G401 (cell line): Measurements from ENCODE around the gene MCTP2. TPM values are rescaled to one million over a fixed set of nuclear protein-coding genes. Genes with fewer than 3 reads are reported as not detected.

Experiments used
- DNase-seq: peaks from one replicate; pipeline ENCODE4 v3.0.0-alpha.2; 2015; ENCODE audit warnings: low spot score
- in situ Hi-C: cut with HindIII; loops from 2 replicates; pipeline ENCODE4 v1.10.0; 2016; ENCODE audit warnings: low sequenced_read_pairs, mixed read lengths
- total RNA-seq: library from RNA; depleted of rRNA; stranded (reverse); fragments of >200 nt; shearing (Covaris generic); gene quantifications from 2 replicates; pipeline ENCODE4 v1.2.3, GENCODE V29; 2014

Gene MCTP2
- total RNA-seq, 1 experiment from 2014 or later: not detected

DNA sequence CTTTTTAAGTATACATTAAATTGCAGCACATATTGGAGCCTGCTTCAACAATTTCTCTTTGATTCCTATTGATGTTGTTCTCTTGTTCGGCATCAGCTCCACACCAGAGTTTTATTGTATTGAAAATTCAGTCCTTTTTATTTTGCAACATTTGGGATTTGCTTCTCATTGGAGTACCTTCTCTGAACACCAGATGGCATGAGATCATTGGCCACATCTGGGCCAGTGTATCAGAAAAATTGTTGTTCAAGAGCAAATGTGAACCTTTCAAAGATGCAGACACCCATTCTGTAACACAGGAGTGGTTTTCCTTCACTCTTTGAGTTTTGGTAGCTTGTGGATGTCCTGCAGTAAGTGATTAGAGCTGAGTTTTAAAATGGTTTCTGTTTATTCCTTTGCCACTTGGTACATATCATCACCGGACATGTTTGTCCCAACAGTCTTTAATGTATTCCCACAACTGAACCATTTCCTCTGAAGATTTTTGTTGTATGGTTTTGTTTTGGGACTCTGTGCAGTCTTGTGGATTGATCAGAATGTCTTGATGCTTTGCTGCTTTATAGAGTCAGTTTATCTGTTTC is 96.1 kb downstream of the MCTP2 start:
- DNase-seq: peak; percentile 3
- in situ Hi-C loops: no loop called here

DNA sequence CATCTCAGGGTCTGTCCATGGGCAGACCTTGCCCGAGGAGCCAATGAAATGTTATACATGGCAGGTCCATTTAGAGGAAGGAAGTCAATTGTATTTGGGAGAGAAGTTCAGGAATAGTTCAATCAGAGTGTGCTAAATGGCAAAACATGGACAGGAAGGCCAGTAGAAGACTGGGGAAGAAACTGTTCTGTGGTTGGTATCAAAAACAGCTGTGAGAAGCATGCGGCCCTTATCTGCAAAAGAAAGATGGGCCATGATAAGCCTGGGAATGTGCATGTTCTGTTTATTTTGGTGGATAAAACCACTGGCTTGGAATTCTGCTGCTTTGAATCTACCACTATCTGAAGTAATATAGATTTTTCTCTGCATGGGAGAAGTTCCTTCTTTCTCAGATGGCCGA is 100.4 kb downstream of the MCTP2 start:
- in situ Hi-C loops: no loop called here
- no peak for DNase-seq

DNA sequence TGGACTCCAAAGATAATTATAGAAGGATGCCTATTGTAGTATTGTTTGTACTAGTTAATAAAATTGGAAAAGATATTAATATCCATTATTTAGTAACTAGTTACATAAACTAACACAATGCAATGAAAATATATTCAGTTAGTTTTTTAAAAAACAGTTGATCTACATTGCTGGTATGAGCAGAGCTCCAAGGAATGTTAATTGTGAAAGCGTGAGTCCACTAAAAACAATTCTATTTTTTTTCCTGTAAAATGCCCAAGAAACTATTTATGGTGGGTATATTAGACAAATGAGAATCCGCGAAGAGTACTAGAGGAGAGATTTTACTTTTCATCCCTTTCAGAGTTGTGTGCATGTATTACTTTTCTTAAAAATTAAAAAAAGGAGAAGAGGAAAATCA is 104.3 kb downstream of the MCTP2 start:
- in situ Hi-C loops: no loop called here
- no peak for DNase-seq

DNA sequence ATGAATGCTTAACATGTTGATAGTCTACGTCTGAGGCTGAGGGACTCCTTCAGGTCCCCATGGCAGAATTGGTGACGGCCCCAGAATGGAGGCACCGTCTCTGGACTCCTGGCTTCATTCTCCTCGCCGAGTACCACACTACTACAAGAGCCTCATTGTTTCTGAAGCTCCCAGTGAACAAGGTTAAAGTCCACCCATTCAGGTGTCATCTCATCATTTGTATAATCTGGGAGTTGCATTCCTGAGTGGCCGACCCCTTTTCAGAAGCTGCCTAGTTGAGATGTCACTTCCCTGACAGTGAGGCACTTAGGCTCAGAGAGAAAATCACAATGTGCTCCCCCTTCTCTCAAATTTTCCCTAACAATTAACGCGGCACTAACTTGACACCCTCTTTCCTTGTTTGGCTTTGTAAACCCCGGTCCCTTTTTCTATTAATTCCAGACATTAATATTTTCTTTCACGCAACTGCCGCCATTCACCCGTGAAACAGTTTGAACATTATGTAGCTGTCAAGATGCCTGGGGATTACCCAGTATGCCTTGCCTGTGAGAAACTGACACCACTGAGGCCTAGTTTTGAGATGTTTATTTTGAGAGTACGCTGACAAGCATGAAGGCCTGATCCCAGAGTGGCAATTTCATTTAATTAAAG is 105.6 kb downstream of the MCTP2 start:
- DNase-seq: no peak
- in situ Hi-C loops: no loop called here

DNA sequence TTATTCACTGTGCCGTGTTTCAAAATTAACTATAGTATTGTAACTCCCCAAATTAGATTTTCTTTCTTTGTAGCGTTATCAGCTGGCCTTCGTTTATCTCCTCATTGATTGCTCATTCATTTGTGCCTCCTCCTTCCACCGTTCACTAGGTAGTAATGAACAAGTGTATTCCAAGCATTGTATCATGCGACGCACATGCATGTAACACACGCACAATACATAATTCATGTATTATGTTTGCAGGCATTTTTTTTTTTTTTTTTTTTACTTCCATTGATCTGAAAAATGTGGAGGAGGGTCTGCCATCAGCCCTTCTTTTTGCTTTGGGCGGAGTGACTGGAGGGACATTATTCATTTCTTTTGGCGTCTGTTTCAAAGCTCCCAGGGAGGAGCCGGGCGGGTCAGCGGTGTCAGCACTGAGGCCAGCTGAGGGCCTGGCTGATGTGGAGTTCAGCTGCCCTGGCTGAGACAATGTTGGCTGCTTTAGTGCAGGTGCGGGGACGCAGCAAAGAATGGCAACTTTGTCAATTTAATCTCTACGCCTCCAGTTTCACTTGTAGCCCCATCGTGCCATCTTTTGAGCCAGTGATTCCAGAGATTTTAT is 107.0 kb downstream of the MCTP2 start:
- DNase-seq: no peak
- in situ Hi-C loops: no loop called here

DNA sequence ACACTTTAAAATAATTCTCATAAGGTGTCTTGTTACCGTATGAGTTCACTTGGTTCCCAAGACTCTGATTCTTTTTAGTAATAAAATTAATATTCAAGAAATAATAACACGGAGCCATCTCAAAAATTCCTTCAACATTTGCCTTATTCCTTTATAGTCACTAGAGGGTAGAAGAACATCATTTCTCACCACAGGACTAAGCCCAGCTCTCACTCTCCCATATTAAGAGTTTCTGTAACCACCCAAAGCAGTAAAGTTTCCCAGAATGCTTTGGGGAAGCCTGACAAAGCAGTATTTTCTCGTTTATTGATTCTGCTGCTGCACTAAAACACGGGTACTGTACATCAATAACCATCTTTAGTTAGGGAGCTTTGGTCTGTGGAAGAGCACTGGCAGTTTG is 114.9 kb downstream of the MCTP2 start:
- no peak for DNase-seq
- in situ Hi-C loops: no loop called here

DNA sequence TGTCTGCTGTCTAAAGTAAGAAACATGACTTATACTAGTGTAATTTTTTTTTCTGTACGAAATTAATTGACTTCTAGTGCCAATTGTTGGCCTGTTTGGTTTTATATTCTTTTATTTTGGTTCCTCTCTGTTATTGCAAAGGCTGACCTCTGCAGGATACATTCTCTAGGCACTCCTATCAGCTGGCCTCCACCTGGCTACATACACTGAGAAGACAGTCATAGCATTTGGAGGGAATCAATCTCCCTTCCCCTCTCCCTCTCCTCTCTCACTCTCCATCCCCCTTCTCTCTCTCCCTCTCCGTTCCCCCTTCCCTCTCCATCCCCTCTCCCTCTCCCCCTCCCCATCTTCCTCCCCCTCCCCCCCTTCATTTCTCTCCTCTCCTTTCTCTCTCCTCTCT is 116.7 kb downstream of the MCTP2 start:
- no peak for DNase-seq
- in situ Hi-C loops: no loop called here

DNA sequence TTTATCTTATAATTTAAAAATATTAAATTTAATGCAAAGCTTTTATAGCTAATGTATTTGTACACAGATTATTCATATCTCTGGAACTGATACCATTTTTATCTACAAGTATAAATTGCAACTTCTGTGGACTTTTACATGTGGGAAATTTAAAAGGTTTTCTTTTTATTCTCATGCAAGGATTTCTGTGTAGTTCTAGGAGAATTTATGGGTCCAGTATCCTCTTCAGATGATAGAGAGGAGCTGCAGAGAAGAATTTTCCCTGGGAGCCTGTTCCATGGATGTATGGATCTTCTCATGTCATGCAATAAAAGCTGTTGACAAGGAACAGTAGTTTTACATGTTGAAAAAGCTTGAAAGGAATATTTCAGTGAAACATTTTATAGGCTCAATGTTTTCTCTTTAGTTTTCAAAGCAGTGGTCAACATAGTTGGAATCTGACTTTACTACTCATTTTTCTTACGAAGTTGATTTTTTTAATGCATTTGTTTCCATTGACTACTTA is 119.7 kb downstream of the MCTP2 start:
- DNase-seq: no peak
- in situ Hi-C loops: no loop called here

DNA sequence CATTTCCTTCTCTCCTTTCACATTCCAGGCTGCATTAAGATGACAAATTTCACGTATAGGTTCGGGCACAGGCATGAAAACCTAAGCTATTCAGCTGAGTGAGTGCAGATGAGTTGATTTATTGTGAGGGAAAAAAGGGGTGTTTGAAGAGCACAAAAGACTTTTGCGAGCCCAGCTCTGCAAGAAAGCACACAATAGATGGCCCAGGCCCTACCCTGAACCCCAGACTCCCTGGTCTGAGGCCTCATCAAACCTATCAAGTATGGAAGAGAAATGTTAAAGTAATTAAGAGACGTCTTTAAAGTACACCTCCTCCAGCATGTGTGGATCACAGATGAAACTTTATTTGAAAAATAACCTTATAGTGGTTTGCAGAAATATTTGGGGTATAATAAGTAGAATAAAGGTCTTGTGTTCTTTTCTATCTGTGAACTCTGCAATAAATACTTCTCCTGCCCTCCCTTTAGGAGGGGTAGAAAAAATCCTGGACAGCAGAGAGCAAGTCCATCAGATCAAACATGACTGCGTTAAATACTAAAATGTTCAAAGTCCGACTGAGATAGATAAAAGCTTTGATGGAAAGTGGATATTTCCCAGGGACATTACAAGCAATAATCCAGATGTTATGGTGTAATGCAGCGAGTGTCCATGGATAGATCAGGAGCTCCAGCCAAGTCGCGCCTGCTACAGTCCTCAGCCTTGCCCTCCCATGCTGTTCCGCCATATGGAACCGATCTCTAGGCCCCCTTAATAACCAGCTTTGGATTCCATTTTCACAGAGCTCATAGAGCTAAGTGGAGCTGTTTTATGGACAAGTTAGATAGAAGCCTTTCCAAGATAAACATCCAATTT is 121.5 kb downstream of the MCTP2 start:
- in situ Hi-C loops: no loop called here
- DNase-seq: no peak

DNA sequence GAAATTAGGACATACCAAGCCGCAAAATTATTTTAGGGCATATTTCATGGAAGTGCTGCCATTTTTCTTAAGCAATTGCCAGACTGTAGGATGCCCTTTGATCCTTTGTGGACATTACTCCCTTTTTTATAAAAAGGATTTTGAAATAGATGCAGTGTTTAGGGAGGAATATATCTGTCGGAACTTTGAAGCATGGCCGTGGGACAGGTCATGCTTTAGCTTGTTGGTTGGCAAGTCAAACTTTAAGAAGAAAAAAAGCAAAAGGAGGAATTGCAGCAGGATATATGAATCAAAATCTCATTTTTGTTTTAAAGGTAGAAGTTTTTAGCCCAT is 122.1 kb downstream of the MCTP2 start:
- in situ Hi-C loops: no loop called here
- DNase-seq: no peak

DNA sequence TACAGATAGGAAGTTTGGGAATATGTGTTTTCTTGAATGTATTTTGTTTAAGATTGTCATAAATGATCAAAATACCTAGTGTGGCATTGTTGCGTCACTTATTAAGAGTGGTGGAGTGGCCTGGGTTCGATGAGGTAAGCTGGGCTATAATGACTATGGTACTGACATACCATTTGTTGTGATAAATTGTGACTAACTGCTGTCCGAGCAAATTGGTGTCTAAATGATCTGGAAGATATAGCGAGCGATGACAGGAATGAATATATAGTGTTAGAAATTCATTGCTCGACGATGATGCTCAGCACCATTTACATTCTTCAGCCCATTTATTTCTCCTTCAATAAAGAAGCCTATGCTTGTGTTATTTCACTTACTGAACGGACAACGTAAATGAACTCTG is 123.3 kb downstream of the MCTP2 start:
- no peak for DNase-seq
- in situ Hi-C loops: no loop called here

DNA sequence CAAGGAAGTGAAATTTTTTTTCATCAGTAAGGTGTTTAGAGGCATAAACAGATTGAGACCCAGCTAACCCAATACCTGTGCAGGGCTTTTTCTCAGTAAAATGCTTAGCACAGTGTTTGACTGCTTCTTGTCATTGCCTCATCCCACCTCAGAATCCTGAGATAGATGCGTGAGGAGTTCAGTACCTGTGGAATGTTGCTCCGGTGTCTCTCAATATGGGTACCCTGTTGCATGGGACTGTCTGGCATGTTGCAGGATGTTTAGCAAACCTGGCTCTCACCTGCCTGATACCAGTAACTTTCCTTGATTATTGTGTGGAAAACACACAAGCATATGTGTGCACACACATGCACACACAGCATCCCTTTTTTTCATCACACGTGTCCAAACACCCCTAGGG is 128.4 kb downstream of the MCTP2 start:
- no peak for DNase-seq
- in situ Hi-C loops: no loop called here

DNA sequence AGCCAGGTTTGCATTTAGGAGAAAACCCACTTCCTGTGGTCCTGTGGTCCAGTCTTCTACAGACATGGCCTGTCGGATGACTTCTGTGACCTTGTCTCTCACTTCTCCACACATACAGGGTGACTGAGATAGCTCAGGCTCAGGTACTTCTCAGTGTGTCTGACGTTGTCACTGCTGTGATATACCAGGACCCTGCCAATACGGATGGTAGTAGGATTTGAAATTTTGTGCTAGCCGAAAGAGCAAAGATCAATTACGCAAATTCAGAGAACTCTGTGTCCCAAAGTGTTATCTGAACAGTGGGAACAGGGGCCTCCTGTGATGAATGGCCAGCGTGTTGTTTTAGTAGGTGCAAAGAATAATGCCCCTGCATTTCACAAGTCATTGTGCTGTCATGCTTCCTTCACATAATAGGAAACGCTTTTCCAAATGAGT is 128.9 kb downstream of the MCTP2 start:
- in situ Hi-C loops: no loop called here
- DNase-seq: no peak

DNA sequence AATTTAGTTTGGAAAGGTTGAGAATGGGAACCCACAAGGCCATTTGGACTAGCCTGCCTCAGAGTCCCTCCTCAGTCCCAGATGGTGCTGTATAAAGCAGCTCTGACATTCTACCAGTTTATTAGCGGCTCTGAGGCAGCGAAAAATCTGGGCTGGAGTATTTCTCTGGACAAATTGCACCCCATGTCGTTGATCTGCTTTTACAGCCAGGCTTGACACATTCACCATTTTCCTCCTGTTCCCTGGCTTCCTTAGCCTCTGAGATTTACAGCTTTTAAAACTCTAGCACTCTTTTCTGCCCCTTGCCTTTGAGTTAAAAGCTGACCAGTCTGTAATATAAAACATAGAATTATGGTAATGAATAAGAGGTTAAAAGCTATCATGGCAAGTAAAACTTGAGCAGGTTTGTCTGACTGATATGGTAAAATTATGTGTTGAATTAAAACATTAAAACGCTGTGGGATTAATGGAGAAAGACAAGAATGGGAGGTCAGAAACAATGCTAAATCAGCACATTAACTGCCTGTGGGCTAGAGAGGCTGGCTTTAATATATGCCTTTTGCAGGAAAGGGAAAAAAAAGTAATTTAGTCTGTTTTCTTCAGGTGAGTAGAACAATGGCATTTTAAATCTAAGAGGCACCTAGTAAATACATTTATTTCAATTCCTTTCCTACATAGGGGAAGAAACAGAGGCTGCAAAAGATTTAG is 131.2 kb downstream of the MCTP2 start:
- in situ Hi-C loops: no loop called here

DNA sequence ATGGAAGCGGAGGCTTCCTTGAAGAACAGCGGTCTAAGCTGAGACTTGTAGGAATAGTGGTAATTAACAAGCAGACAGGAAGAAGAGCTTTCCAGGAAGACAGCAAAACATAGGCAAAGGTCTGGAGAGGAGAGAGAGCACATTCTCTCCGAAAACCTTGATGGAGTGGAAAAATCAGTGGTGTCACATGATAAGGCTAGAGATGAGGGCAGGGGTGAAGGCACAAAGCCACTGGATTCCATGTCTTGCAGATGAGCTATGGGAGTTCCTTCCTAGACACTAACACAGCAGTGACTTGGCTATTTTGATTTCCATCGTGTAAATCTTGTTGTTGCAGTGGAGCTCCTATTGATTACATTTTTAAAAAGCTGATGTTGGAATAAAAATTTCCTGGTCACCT is 132.0 kb downstream of the MCTP2 start:
- in situ Hi-C loops: no loop called here
- no peak for DNase-seq

More for the DNA sequence above, 131.2 kb downstream of the MCTP2 start:
- no peak for DNase-seq

DNA sequence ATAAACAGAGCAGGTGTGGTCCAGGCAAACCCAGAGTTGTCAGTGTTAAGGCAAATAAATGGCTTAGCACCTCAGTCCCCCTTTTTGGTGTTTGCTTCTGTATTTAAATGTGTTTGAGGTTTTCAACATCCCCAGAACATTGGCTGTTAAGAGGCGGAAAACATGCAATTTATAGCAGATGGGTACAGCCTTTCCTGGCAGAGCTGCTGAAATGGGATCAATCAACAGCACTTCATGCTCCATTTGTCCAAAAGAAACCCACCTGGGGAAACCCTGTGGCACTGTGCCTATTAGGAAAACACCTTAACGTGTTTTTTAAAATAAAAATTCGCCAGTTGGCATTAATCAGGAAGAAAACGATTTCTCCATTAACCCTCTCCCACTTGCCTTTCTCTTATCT is 135.4 kb downstream of the MCTP2 start:
- in situ Hi-C loops: no loop called here

DNA sequence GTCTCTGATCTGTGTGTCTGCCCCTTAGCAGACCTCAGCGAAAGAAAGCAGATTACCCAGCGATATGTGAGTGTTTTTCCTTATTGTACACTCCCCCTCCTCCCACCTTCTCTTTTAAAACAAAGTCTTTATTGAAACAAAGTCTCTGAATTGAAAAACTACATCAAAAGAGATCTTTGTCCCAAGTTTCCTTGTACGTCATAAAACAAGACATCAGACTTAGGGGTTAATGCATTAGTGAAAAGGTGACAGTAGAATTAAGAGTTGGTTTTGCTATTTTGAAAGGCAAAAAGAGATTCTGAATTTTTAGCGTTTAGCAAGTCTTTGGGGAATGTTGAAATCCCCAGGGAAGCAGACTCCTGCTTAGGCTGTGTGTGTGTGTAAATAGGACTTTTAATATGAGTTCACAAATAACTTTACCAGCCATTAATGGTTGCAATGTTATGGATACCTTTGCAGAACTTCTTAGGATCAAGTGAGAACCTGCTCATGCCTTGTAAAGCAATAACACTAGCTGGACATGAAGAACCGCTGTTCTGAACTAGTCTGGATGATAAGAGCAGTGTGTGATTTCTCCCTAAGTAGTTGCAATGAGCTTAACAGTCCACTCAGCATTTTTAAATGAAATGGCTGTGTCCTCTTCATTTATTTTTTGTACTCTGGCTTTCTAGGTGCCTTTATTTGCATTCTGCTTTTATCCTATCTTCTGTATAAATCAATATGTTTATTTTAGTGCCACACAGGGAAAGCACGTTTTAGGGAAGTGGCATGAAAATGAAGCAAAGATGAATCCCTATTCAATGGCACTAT is 136.6 kb downstream of the MCTP2 start:
- in situ Hi-C loops: no loop called here
- no peak for DNase-seq

More for the DNA sequence above, 135.4 kb downstream of the MCTP2 start:
- DNase-seq: no peak

DNA sequence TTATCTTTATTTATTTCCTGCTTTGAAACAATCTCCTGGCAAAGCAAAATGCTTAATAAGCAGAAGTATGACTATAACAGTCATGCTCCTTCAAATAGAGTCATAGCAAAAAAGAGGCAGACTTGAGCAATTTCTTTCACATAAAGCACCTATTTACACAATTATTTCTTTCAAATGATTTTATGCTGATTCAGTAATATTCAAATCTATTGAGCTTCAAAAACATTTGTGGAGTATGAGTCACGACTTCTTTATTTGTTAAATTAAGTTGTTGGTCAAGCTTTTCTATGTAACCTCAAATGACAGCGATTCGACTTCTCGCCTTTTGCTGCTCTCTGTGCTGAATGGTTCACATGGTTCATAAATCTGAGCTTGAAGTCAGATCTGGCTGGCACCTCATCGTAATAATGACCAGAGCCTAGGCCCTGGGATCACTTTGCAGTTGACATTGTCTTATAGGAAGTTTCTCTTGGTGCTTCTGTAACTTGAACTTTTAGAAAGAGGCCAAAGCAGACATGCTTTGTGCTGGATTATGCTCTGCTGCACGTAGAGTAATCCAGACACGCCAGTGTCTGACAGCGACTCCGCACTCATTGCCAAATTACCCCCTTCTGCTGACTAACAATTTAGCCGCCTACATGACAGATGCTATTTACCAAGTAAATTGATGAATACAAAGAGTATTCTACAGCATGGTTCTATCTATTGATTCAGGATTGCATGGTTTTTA is 139.0 kb downstream of the MCTP2 start:
- DNase-seq: no peak
- in situ Hi-C loops: no loop called here
